Kidney (tissue), 14 donors: ENCODE data around the gene METTL2B. TPM values are rescaled to one million over a fixed set of nuclear protein-coding genes. Genes with fewer than 3 reads are reported as not detected.

Source experiments
- DNase-seq, 5 donors: peaks; one replicate each; pipeline ENCODE4 v3.0.0-alpha.2; 2013 to 2020
- FAIRE-seq: peaks from 2 replicates; lab custom pipeline; 2012; peaks lifted over from hg19 to GRCh38; lab: Jason Lieb, UNC
- H3K27ac ChIP-seq, 2 donors: one replicate each; pipeline ENCODE4 v1.7.0; 2013; ENCODE audit warnings: low read depth in 2 of 2, low read length in 2 of 2, inconsistent platforms in 1 of 2
- H3K27me3 ChIP-seq: one replicate; pipeline ENCODE4 v1.7.1; 2013; ENCODE audit warnings: low read length, inconsistent platforms; ENCODE audit not compliant: control insufficient read depth, insufficient read depth
- H3K36me3 ChIP-seq, 3 donors: one replicate each; pipeline versions ENCODE4 v1.7.0 to v1.7.1; 2013; ENCODE audit warnings: low read length in 3 of 3, control low read depth in 1 of 3, inconsistent platforms in 1 of 3; ENCODE audit not compliant: insufficient read depth in 3 of 3, control insufficient read depth in 2 of 3
- H3K4me1 ChIP-seq, 3 donors: one replicate each; pipeline versions ENCODE4 v1.7.0 to v1.7.1; 2013; ENCODE audit warnings: low read length in 3 of 3, inconsistent platforms in 1 of 3, low read depth in 1 of 3; ENCODE audit not compliant: control insufficient read depth in 2 of 3, insufficient read depth in 2 of 3
- H3K4me3 ChIP-seq, 3 donors: one replicate each; pipeline versions ENCODE4 v1.7.0 to v1.8.1; 2013; ENCODE audit warnings: low read length in 3 of 3, control low read depth in 1 of 3, inconsistent platforms in 1 of 3
- H3K9ac ChIP-seq, 3 donors: one replicate each; pipeline versions ENCODE4 v1.7.0 to v1.7.1; 2013; ENCODE audit warnings: low read length in 3 of 3, control low read depth in 1 of 3, inconsistent platforms in 1 of 3
- H3K9me3 ChIP-seq, 3 donors: one replicate each; pipeline versions ENCODE4 v1.7.0 to v1.7.1; 2013; ENCODE audit warnings: low read length in 3 of 3, control low read depth in 1 of 3, inconsistent platforms in 1 of 3; ENCODE audit not compliant: control insufficient read depth in 2 of 3, insufficient read depth in 1 of 3
- CTCF ChIP-seq: IDR thresholded peaks from 3 replicates; pipeline ENCODE4 v1.5.1; 2012; ENCODE audit warnings: mild to moderate bottlenecking, moderate library complexity, borderline replicate concordance; ENCODE audit not compliant: insufficient read depth; ENCODE audit errors: extremely low read depth
- intact Hi-C: fragments of 100-400 bp; cut with DNase I; formaldehyde crosslinking; loops from one replicate; pipeline ENCODE4 v1.11.1; 2022
- polyA plus RNA-seq: library from polyadenylated mRNA; stranded (reverse); fragments of 350-450 nt; fragmentation: Illumina TruSeq; extraction: RNeasy Lipid Tissue Mini Kit (QIAGEN cat#74804); gene quantifications from one replicate; pipeline ENCODE4 v1.2.3, GENCODE V29; 2014; ENCODE audit warnings: low read depth, low replicate concordance; ENCODE audit not compliant: insufficient read depth
- total RNA-seq: library from RNA; stranded (reverse); fragmentation: NEBNext Ultra II Directional; extraction: Animal tissue kit (Norgen Biotek cat#: 25700); gene quantifications from one replicate; pipeline ENCODE4 v1.2.1, GENCODE V29; 2021
- donor health status: control.
- donor health status: control.
- donor health status: control.
- donor health status: control.
- donor health status: control.
- donor health status: DM: yes; HTN: yes; CAD: no.
- donor health status: Normal renal cell carcinoma (clear cell type).

Gene METTL2B
- total and polyA plus RNA-seq, 2 donors from 2014 or later: 11.8 to 26.0 TPM

GRCh38 chr7:128452552-128452951 is 24.0 kb upstream of the METTL2B start:
- Histone ChIP-seq H3K27ac (no peak overlapping the region), H3K36me3 (no peaks in the 10 kb centered on the region), H3K9ac (no peak overlapping the region), H3K4me1 (peaks cover 0 to 17% (median 9%) of the 10 kb centered on the region in 3 donors), H3K9me3 (no peaks in the 10 kb centered on the region), H3K4me3 (no peak overlapping the region), H3K27me3 (no peaks in the 10 kb centered on the region)
- intact Hi-C loops: no loop called here
- TF ChIP-seq CTCF: no peak
- DNase-seq (no peak), FAIRE-seq (no peak)

GRCh38 chr7:128453836-128454804 is 22.4 kb upstream of the METTL2B start:
- DNase-seq (peak; percentile 92 to 96 (median 94)), FAIRE-seq (no peak)
- no peaks in the 10 kb centered on the region for H3K36me3 ChIP-seq
- H3K27ac ChIP-seq: peak overlapping the region; percentile 84 to 93
- H3K4me3 ChIP-seq: peak overlapping the region in 2 of 3 donors; percentile 31 to 90
- intact Hi-C loops: no loop called here
- H3K27me3 ChIP-seq: no peaks in the 10 kb centered on the region
- H3K4me1 ChIP-seq: peaks cover 0 to 17% (median 9%) of the 10 kb centered on the region in 3 donors
- H3K9ac ChIP-seq: peak overlapping the region in 1 of 3 donors; percentile 62
- TF ChIP-seq CTCF: no peak
- H3K9me3 ChIP-seq: no peaks in the 10 kb centered on the region

GRCh38 chr7:128454808-128455542 is 21.6 kb upstream of the METTL2B start:
- peaks cover 0 to 17% (median 9%) of the 10 kb centered on the region in 3 donors for H3K4me1 ChIP-seq
- intact Hi-C loops: no loop called here
- H3K27me3 ChIP-seq: no peaks in the 10 kb centered on the region
- no peaks in the 10 kb centered on the region for H3K9me3 ChIP-seq
- DNase-seq (peak in 1 of 5 donors; percentile 56), FAIRE-seq (no peak)
- H3K9ac ChIP-seq: peak overlapping the region in 2 of 3 donors; percentile 62 to 86
- H3K4me3 ChIP-seq: peak overlapping the region; percentile 82 to 91 (median 90)
- no peak for TF ChIP-seq CTCF
- peak overlapping the region; percentile 84 to 93 for H3K27ac ChIP-seq
- H3K36me3 ChIP-seq: no peaks in the 10 kb centered on the region
